HG03378 (cell line): ENCODE data around the gene RNU7-1.

Experiments used
- ATAC-seq: cut with Tn5 transposase; IDR thresholded peaks from one replicate; pipeline ENCODE4 v1.9.1; 2021; ENCODE audit warnings: mild to moderate bottlenecking, moderate library complexity; ENCODE audit not compliant: unreplicated experiment

The RNU7-1 gene

DNA sequence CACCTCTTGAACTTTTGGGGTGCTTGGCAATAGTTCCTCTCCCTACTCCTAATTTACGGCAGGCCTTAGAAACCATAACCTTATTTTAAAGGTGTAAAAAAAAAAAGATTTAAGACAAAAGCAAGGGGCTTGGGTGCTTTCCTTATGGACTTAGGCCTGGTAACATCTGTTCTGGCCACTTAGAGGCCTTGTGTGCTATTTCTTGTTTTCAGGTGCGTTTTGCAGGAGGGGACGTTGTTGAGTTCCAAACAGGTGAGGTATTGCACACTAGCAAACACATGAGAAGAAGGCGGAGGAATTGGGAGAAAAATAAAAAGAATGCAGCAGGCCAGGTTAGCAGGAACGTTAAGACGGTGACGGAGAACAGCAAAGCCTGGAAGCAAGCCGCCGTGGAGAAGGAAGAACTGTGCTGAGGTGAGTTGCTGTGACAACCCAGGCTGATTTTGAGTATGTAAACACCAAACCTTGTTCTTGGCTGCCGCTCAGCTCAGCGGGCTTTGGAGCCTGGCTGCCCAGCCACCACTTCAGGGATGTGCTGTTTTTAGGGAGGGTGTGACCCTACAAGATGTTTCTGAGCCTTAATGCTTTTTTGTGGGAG, 44.4 kb downstream of the RNU7-1 start:
- ATAC-seq = no peak
